WTC11 (cell line): Measurements from ENCODE around the gene COL5A1. TPM values are rescaled to one million over a fixed set of nuclear protein-coding genes. Genes with fewer than 3 reads are reported as not detected.

ENCODE experiments used
- ATAC-seq: fragments of 200-7000 bp; cut with Tn5 transposase; 2 replicates; pipeline ENCODE4 v1.10.0; 2021; ENCODE audit warnings: mild to moderate bottlenecking, moderate library complexity
- CTCF ChIA-PET: fragments of 300-600 bp; sonication (Branson Sonifier 250); formaldehyde crosslinking; loops from one replicate; lab custom pipeline; 2021; ENCODE audit warnings: antibody characterized with exemption; lab: Charles Lee
- POLR2A ChIA-PET: fragments of 350-600 bp; sonication (Branson Sonifier 250); formaldehyde crosslinking; loops from one replicate; lab custom pipeline; 2021; ENCODE audit warnings: antibody characterized with exemption; lab: Charles Lee
- DNase-seq: peaks from one replicate; pipeline ENCODE4 v3.0.0; 2021; ENCODE audit warnings: low spot score
- H3K27ac Mint-ChIP-seq: 2 replicates; pipeline ENCODE4 v1.8.0; 2021; ENCODE audit warnings: mixed read lengths
- H3K27me3 Mint-ChIP-seq: 2 replicates; pipeline ENCODE4 v1.8.0; 2021; ENCODE audit warnings: low read depth, mild to moderate bottlenecking, moderate library complexity, mixed read lengths
- H3K36me3 Mint-ChIP-seq: 2 replicates; pipeline ENCODE4 v1.8.0; 2021; ENCODE audit warnings: mixed read lengths
- H3K4me1 Mint-ChIP-seq: 2 replicates; pipeline ENCODE4 v1.8.0; 2022; ENCODE audit warnings: mixed read lengths
- H3K4me3 Mint-ChIP-seq: 2 replicates; pipeline ENCODE4 v1.8.0; 2021; ENCODE audit warnings: mild to moderate bottlenecking, moderate library complexity, mixed read lengths
- H3K9me3 Mint-ChIP-seq: 2 replicates; pipeline ENCODE4 v1.8.0; 2021; ENCODE audit warnings: mixed read lengths
- AFF4 ChIP-seq: sonication (generic); formaldehyde crosslinking; IDR thresholded peaks from 2 replicates; pipeline ENCODE4 v1.8.1; 2023; ENCODE audit warnings: mild to moderate bottlenecking, missing genetic modification reagents, borderline replicate concordance
- ATF2 ChIP-seq: sonication (generic); formaldehyde crosslinking; IDR thresholded peaks from 2 replicates; pipeline ENCODE4 v1.8.1; 2022; ENCODE audit warnings: low read depth, missing genetic modification reagents, borderline replicate concordance
- ATF6 ChIP-seq: sonication (generic); formaldehyde crosslinking; IDR thresholded peaks from 2 replicates; pipeline ENCODE4 v1.8.1; 2023; ENCODE audit warnings: mild to moderate bottlenecking, missing genetic modification reagents
- CBFB ChIP-seq: sonication (generic); formaldehyde crosslinking; IDR thresholded peaks from 2 replicates; pipeline ENCODE4 v1.8.1; 2022; ENCODE audit warnings: mild to moderate bottlenecking, low read depth, missing genetic modification reagents
- CREB1 ChIP-seq: sonication (generic); formaldehyde crosslinking; IDR thresholded peaks from 2 replicates; pipeline ENCODE4 v1.8.0; 2023; ENCODE audit warnings: mild to moderate bottlenecking, missing genetic modification reagents
- E2F1 ChIP-seq: sonication (generic); formaldehyde crosslinking; IDR thresholded peaks from 2 replicates; pipeline ENCODE4 v1.8.0; 2022; ENCODE audit warnings: mild to moderate bottlenecking, missing genetic modification reagents
- GRHL2 ChIP-seq: fragments of 250-450 bp; sonication (Bioruptor Pico); IDR thresholded peaks from 2 replicates; pipeline ENCODE4 v1.8.0; 2022; ENCODE audit warnings: mild to moderate bottlenecking, moderate library complexity; ENCODE audit not compliant: insufficient replicate concordance, severe bottlenecking
- NFYB ChIP-seq: sonication (generic); formaldehyde crosslinking; conservative IDR thresholded peaks from 2 replicates; pipeline ENCODE4 v1.8.0; 2022; ENCODE audit warnings: low read depth, missing genetic modification reagents
- NR2C2 ChIP-seq: sonication (generic); formaldehyde crosslinking; IDR thresholded peaks from 2 replicates; pipeline ENCODE4 v1.8.0; 2022; ENCODE audit warnings: mild to moderate bottlenecking, missing genetic modification reagents
- PRDM15 ChIP-seq: sonication (generic); formaldehyde crosslinking; IDR thresholded peaks from 2 replicates; pipeline ENCODE4 v1.8.0; 2022; ENCODE audit warnings: missing genetic modification reagents
- SP1 ChIP-seq: sonication (generic); formaldehyde crosslinking; conservative IDR thresholded peaks from 2 replicates; pipeline ENCODE4 v1.8.1; 2022; ENCODE audit warnings: missing genetic modification reagents
- TEAD4 ChIP-seq: sonication (generic); formaldehyde crosslinking; IDR thresholded peaks from 2 replicates; pipeline ENCODE4 v1.8.0; 2022; ENCODE audit warnings: mild to moderate bottlenecking, missing genetic modification reagents
- ZBTB21 ChIP-seq: sonication (generic); formaldehyde crosslinking; IDR thresholded peaks from 2 replicates; pipeline ENCODE4 v1.8.1; 2023; ENCODE audit warnings: mild to moderate bottlenecking, missing genetic modification reagents, borderline replicate concordance
- ZNF317 ChIP-seq: sonication (generic); formaldehyde crosslinking; IDR thresholded peaks from 2 replicates; pipeline ENCODE4 v1.8.1; 2023; ENCODE audit warnings: low read depth, mild to moderate bottlenecking, moderate library complexity, missing genetic modification reagents, borderline replicate concordance
- ZNF423 ChIP-seq: fragments of 250-450 bp; sonication (Bioruptor Pico); IDR thresholded peaks from 2 replicates; pipeline ENCODE4 v2.1.2; 2022; ENCODE audit warnings: mild to moderate bottlenecking, moderate library complexity
- ZNF425 ChIP-seq: fragments of 250-450 bp; sonication (Bioruptor Pico); conservative IDR thresholded peaks from 2 replicates; pipeline ENCODE4 v1.9.0; 2021; ENCODE audit warnings: mild to moderate bottlenecking
- ZNF532 ChIP-seq: fragments of 250-450 bp; sonication (Bioruptor Pico); IDR thresholded peaks from 2 replicates; pipeline ENCODE4 v1.9.0; 2021; ENCODE audit warnings: mild to moderate bottlenecking, borderline replicate concordance
- total RNA-seq: library from RNA; stranded (reverse); gene quantifications from 3 replicates; pipeline ENCODE4 v1.2.3, GENCODE V29; 2021

COL5A1 gene
- total RNA-seq, 1 experiment from 2014 or later = 13.5 TPM

GRCh38 chr9:134772331-134772730, 130.7 kb downstream of the COL5A1 start:
- no peaks in the 10 kb centered on the region for H3K27me3 Mint-ChIP-seq
- ATAC-seq = no peak
- ChIA-PET POLR2A (no interaction called here), CTCF (interaction anchor here (1.2 to 1.8 kb wide), 2 partner anchors 9 to 211 kb away, joined by 5 to 6 read pairs; no protein-coding TSS in a partner anchor)
- no peak overlapping the region for H3K27ac Mint-ChIP-seq
- H3K36me3 Mint-ChIP-seq = no peaks in the 10 kb centered on the region
- H3K9me3 Mint-ChIP-seq = no peaks in the 10 kb centered on the region
- no peak for DNase-seq
- H3K4me3 Mint-ChIP-seq = no peak overlapping the region
- no peaks in the 10 kb centered on the region for H3K4me1 Mint-ChIP-seq
- TF ChIP-seq GRHL2 (no peak), ATF6 (CRISPR knock-in tag) (no peak), ATF2 (no peak), NFYB (CRISPR knock-in tag) (no peak), TEAD4 (CRISPR knock-in tag) (no peak), ZNF423 (CRISPR knock-in tag) (no peak), E2F1 (no peak), SP1 (CRISPR knock-in tag) (no peak), CBFB (CRISPR knock-in tag) (no peak), NR2C2 (CRISPR knock-in tag) (no peak), ZBTB21 (CRISPR knock-in tag) (no peak), AFF4 (no peak), CREB1 (CRISPR knock-in tag) (no peak), ZNF317 (CRISPR knock-in tag) (no peak), ZNF532 (no peak), PRDM15 (CRISPR knock-in tag) (no peak), ZNF425 (CRISPR knock-in tag) (no peak)
